ENCODE data around the gene SENP3.

DNA sequence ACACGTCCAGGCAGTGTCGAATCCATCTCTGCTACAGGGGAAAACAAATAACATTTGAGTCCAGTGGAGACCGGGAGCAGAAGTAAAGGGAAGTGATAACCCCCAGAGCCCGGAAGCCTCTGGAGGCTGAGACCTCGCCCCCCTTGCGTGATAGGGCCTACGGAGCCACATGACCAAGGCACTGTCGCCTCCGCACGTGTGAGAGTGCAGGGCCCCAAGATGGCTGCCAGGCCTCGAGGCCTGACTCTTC is 10.5 kb downstream of the SENP3 start:
- TF ChIP-seq, protein P1, sequence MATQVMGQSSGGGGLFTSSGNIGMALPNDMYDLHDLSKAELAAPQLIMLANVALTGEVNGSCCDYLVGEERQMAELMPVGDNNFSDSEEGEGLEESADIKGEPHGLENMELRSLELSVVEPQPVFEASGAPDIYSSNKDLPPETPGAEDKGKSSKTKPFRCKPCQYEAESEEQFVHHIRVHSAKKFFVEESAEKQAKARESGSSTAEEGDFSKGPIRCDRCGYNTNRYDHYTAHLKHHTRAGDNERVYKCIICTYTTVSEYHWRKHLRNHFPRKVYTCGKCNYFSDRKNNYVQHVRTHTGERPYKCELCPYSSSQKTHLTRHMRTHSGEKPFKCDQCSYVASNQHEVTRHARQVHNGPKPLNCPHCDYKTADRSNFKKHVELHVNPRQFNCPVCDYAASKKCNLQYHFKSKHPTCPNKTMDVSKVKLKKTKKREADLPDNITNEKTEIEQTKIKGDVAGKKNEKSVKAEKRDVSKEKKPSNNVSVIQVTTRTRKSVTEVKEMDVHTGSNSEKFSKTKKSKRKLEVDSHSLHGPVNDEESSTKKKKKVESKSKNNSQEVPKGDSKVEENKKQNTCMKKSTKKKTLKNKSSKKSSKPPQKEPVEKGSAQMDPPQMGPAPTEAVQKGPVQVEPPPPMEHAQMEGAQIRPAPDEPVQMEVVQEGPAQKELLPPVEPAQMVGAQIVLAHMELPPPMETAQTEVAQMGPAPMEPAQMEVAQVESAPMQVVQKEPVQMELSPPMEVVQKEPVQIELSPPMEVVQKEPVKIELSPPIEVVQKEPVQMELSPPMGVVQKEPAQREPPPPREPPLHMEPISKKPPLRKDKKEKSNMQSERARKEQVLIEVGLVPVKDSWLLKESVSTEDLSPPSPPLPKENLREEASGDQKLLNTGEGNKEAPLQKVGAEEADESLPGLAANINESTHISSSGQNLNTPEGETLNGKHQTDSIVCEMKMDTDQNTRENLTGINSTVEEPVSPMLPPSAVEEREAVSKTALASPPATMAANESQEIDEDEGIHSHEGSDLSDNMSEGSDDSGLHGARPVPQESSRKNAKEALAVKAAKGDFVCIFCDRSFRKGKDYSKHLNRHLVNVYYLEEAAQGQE (IDR thresholded peaks at IDR 0.05), result no peak
- TF ChIP-seq FOXA1 (IDR thresholded peaks at IDR 0.05) (no peak), GABPA (IDR thresholded peaks at IDR 0.05 in 1 of 2, conservative IDR thresholded peaks at IDR 0.05 in 1 of 2) (peak in 1 of 2 donors; percentile 97), HNF4A (conservative IDR thresholded peaks at IDR 0.05) (no peak), RXRA (IDR thresholded peaks at IDR 0.05) (peak in 1 of 2 donors; percentile 36), EGR1 (IDR thresholded peaks at IDR 0.05; ENCODE audit: low read depth in 2 of 2) (no peak), RAD21 (IDR thresholded peaks at IDR 0.05) (peak; percentile 24 to 29)
- TF ChIP-seq, protein P2, sequence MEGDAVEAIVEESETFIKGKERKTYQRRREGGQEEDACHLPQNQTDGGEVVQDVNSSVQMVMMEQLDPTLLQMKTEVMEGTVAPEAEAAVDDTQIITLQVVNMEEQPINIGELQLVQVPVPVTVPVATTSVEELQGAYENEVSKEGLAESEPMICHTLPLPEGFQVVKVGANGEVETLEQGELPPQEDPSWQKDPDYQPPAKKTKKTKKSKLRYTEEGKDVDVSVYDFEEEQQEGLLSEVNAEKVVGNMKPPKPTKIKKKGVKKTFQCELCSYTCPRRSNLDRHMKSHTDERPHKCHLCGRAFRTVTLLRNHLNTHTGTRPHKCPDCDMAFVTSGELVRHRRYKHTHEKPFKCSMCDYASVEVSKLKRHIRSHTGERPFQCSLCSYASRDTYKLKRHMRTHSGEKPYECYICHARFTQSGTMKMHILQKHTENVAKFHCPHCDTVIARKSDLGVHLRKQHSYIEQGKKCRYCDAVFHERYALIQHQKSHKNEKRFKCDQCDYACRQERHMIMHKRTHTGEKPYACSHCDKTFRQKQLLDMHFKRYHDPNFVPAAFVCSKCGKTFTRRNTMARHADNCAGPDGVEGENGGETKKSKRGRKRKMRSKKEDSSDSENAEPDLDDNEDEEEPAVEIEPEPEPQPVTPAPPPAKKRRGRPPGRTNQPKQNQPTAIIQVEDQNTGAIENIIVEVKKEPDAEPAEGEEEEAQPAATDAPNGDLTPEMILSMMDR (IDR thresholded peaks at IDR 0.05; ENCODE audit: low read depth, low read length, missing input control), result no peak

Measured in liver (tissue), 3 donors.